H1 (cell line): ENCODE measurements around the gene EOGT. TPM values are rescaled to one million over a fixed set of nuclear protein-coding genes. Genes with fewer than 3 reads are reported as not detected.

Experiments used
- CTCF ChIA-PET: fragments of 300-600 bp; sonication (Branson Sonifier 250); formaldehyde crosslinking; loops from one replicate; lab custom pipeline; 2021; ENCODE audit not compliant: partially characterized antibody; lab: Charles Lee
- POLR2A ChIA-PET: fragments of 300-600 bp; sonication (Branson Sonifier 250); formaldehyde crosslinking; loops from one replicate; lab custom pipeline; 2021; ENCODE audit warnings: inconsistent platforms; ENCODE audit not compliant: partially characterized antibody; lab: Charles Lee
- DNase-seq, 2 experiments: peaks; one replicate each; pipeline versions ENCODE4 v3.0.0 to v3.0.0-alpha.2; 2010 to 2022; ENCODE audit warnings: low spot score in 2 of 2, low read depth in 1 of 2, mixed read lengths in 1 of 2
- FAIRE-seq: peaks from 2 replicates; lab custom pipeline; 2011; peaks lifted over from hg19 to GRCh38; lab: Jason Lieb, UNC
- H2AFZ ChIP-seq: 2 replicates; pipeline ENCODE4 v1.8.1; 2012; ENCODE audit warnings: low read length, inconsistent platforms
- H2AK5ac ChIP-seq: 2 replicates; pipeline ENCODE4 v1.6.1; 2013; ENCODE audit warnings: low read depth, low read length
- H2BK120ac ChIP-seq: replicated peaks from 2 replicates; pipeline ENCODE3; 2013; ENCODE audit warnings: low read depth, low read length, inconsistent platforms
- H2BK12ac ChIP-seq: 2 replicates; pipeline ENCODE4 v1.6.1; 2013; ENCODE audit warnings: low read depth, low read length
- H2BK15ac ChIP-seq: 2 replicates; pipeline ENCODE4 v1.6.1; 2013; ENCODE audit warnings: low read length
- H2BK20ac ChIP-seq: 2 replicates; pipeline ENCODE4 v1.6.1; 2013; ENCODE audit warnings: low read length
- H2BK5ac ChIP-seq: 2 replicates; pipeline ENCODE4 v1.6.1; 2013; ENCODE audit warnings: low read depth, low read length
- H3K14ac ChIP-seq: 2 replicates; pipeline ENCODE4 v1.6.1; 2013; ENCODE audit warnings: inconsistent platforms; ENCODE audit not compliant: insufficient read length
- H3K18ac ChIP-seq: 2 replicates; pipeline ENCODE4 v1.6.1; 2013; ENCODE audit warnings: low read length; ENCODE audit errors: extremely low read depth
- H3K23ac ChIP-seq: 2 replicates; pipeline ENCODE4 v1.6.1; 2013; ENCODE audit warnings: inconsistent platforms; ENCODE audit not compliant: insufficient read length
- H3K23me2 ChIP-seq: 2 replicates; pipeline ENCODE4 v1.6.1; 2013; ENCODE audit warnings: low read depth, low read length
- H3K27ac ChIP-seq: 2 replicates; pipeline ENCODE4 v1.6.1; 2011; ENCODE audit warnings: low read depth, low read length, inconsistent platforms
- H3K27me3 ChIP-seq, 4 experiments: replicated peaks in 1 of 4; 1 replicate in 1 of 4; 2 replicates in 3 of 4; pipeline versions ENCODE4 v1.6.1 to v1.8.1; 2011 to 2013; ENCODE audit warnings: low read length in 3 of 4, mild to moderate bottlenecking in 3 of 4, inconsistent platforms in 2 of 4, mixed read lengths in 2 of 4, moderate library complexity in 1 of 4; ENCODE audit not compliant: control insufficient read depth in 3 of 4, insufficient read depth in 3 of 4; ENCODE audit errors: extremely low read depth in 1 of 4
- H3K36me3 ChIP-seq, 4 experiments: 2 replicates each; pipeline versions ENCODE4 v1.6.1 to v1.8.1; 2011 to 2013; ENCODE audit warnings: mild to moderate bottlenecking in 4 of 4, low read length in 3 of 4, moderate library complexity in 2 of 4, control low read depth in 1 of 4, inconsistent platforms in 1 of 4; ENCODE audit not compliant: insufficient read depth in 4 of 4, control insufficient read depth in 2 of 4
- H3K4ac ChIP-seq: replicated peaks from 2 replicates; pipeline ENCODE3; 2013; ENCODE audit warnings: low read length, low read depth, mixed read lengths, inconsistent platforms; ENCODE audit not compliant: insufficient read length
- H3K4me1 ChIP-seq, 4 experiments: replicated peaks in 1 of 4; 1 replicate in 1 of 4; 2 replicates in 3 of 4; pipeline versions ENCODE4 v1.6.1 to v1.8.1; 2011 to 2013; ENCODE audit warnings: low read length in 3 of 4, inconsistent platforms in 2 of 4, mixed read lengths in 1 of 4; ENCODE audit not compliant: insufficient read depth in 4 of 4, control insufficient read depth in 3 of 4
- H3K4me2 ChIP-seq, 2 experiments: 2 replicates each; pipeline versions ENCODE4 v1.6.1 to v1.8.1; 2011 to 2013; ENCODE audit warnings: low read depth in 2 of 2, low read length in 2 of 2, control low read depth in 1 of 2, inconsistent platforms in 1 of 2, mild to moderate bottlenecking in 1 of 2; ENCODE audit not compliant: insufficient read depth in 1 of 2
- H3K4me3 ChIP-seq, 4 experiments: fragments of 200-600, 300-600 bp in 1 of 4; sonication (generic), shearing (Covaris generic), sonication (Bioruptor Twin) in 1 of 4; 2 replicates each; pipeline versions ENCODE4 v1.5.1 to v1.8.1; 2011 to 2016; ENCODE audit warnings: low read length in 4 of 4, low read depth in 3 of 4, control low read depth in 2 of 4, inconsistent platforms in 2 of 4, mild to moderate bottlenecking in 2 of 4, mixed read lengths in 1 of 4, moderate library complexity in 1 of 4; ENCODE audit not compliant: insufficient read depth in 2 of 4; ENCODE audit errors: extremely low read depth in 1 of 4
- H3K56ac ChIP-seq: replicated peaks from 2 replicates; pipeline ENCODE3; 2013; ENCODE audit warnings: low read depth, mild to moderate bottlenecking, mixed read lengths, low read length, inconsistent platforms; ENCODE audit not compliant: insufficient read length
- H3K79me1 ChIP-seq: 2 replicates; pipeline ENCODE4 v1.6.1; 2013; ENCODE audit warnings: low read depth, low read length, control low read depth
- H3K79me2 ChIP-seq, 2 experiments: 2 replicates each; pipeline versions ENCODE4 v1.6.1 to v1.8.1; 2012 to 2013; ENCODE audit warnings: low read length in 2 of 2, mild to moderate bottlenecking in 2 of 2, inconsistent platforms in 1 of 2; ENCODE audit not compliant: insufficient read depth in 2 of 2, control insufficient read depth in 1 of 2
- H3K9ac ChIP-seq, 4 experiments: replicated peaks in 1 of 4; 1 replicate in 1 of 4; 2 replicates in 3 of 4; pipeline versions ENCODE4 v1.6.1 to v1.8.1; 2011 to 2013; ENCODE audit warnings: low read depth in 3 of 4, low read length in 3 of 4, control low read depth in 2 of 4, mild to moderate bottlenecking in 2 of 4, moderate library complexity in 2 of 4, inconsistent platforms in 1 of 4; ENCODE audit errors: extremely low read depth in 1 of 4
- H3K9me3 ChIP-seq, 2 experiments: 2 replicates each; pipeline versions ENCODE4 v1.6.1 to v1.8.1; 2012 to 2013; ENCODE audit warnings: mild to moderate bottlenecking in 2 of 2, moderate library complexity in 2 of 2, control low read depth in 1 of 2, inconsistent platforms in 1 of 2, low read depth in 1 of 2, low read length in 1 of 2, mixed read lengths in 1 of 2; ENCODE audit not compliant: insufficient read depth in 2 of 2
- H4K20me1 ChIP-seq, 2 experiments: replicated peaks in 1 of 2; 2 replicates each; pipeline versions ENCODE3 to v1.8.1; 2011 to 2013; ENCODE audit warnings: inconsistent platforms in 2 of 2, low read length in 2 of 2, mild to moderate bottlenecking in 1 of 2; ENCODE audit not compliant: insufficient read depth in 2 of 2, control insufficient read depth in 1 of 2
- H4K5ac ChIP-seq: 2 replicates; pipeline ENCODE4 v1.6.1; 2013; ENCODE audit warnings: low read length, low read depth, mixed read lengths, inconsistent platforms; ENCODE audit not compliant: insufficient read length
- H4K8ac ChIP-seq: 2 replicates; pipeline ENCODE4 v1.8.0; 2013; ENCODE audit warnings: mild to moderate bottlenecking, moderate library complexity, low read length, inconsistent platforms; ENCODE audit not compliant: insufficient read depth; ENCODE audit errors: extremely low read depth
- H4K91ac ChIP-seq: replicated peaks from 2 replicates; pipeline ENCODE3; 2013; ENCODE audit warnings: low read length, mixed read lengths, inconsistent platforms; ENCODE audit not compliant: insufficient read length
- BCL11A ChIP-seq, 2 experiments: IDR thresholded peaks; one replicate each; pipeline ENCODE4 v1.6.1; 2011; ENCODE audit warnings: low read depth in 2 of 2, low read length in 2 of 2, mild to moderate bottlenecking in 2 of 2
- CBX8 ChIP-seq: fragments of 300-800, 300-1000 bp; sonication (generic); IDR thresholded peaks from 2 replicates; pipeline ENCODE4 v1.7.1; 2016; ENCODE audit warnings: low read depth, low read length, borderline replicate concordance
- FOSL1 ChIP-seq: IDR thresholded peaks from 2 replicates; pipeline ENCODE4 v1.6.1; 2011; ENCODE audit warnings: mild to moderate bottlenecking, low read depth, low read length, moderate library complexity; ENCODE audit not compliant: insufficient read depth
- GABPA ChIP-seq: IDR thresholded peaks from 2 replicates; pipeline ENCODE4 v1.6.1; 2011; ENCODE audit warnings: mild to moderate bottlenecking, low read length, moderate library complexity, borderline replicate concordance; ENCODE audit not compliant: insufficient read depth
- JUN ChIP-seq: IDR thresholded peaks from 2 replicates; pipeline ENCODE4 v1.6.1; 2011; ENCODE audit warnings: low read depth, mild to moderate bottlenecking, improper control_type of control experiment, low read length
- NANOG ChIP-seq: IDR thresholded peaks from 2 replicates; pipeline ENCODE4 v1.6.1; 2011; ENCODE audit warnings: low read length, low read depth, mild to moderate bottlenecking, inconsistent platforms; ENCODE audit not compliant: insufficient read depth, poor library complexity, severe bottlenecking
- POU5F1 ChIP-seq: IDR thresholded peaks from 2 replicates; pipeline ENCODE4 v1.6.1; 2011; ENCODE audit warnings: low read depth, mild to moderate bottlenecking, low read length, moderate library complexity
- SP2 ChIP-seq: IDR thresholded peaks from 2 replicates; pipeline ENCODE4 v1.6.1; 2012; ENCODE audit warnings: mild to moderate bottlenecking, low read length, inconsistent platforms
- TCF12 ChIP-seq: IDR thresholded peaks from 2 replicates; pipeline ENCODE4 v1.6.1; 2011; ENCODE audit warnings: low read depth, mild to moderate bottlenecking, low read length
- WGBS, 2 experiments: shearing (Covaris generic) in 1 of 2; methylation state at CpG; one replicate each; pipeline versions ENCODE4 v1.1.6 to v1.1.7; 2013 to 2015; ENCODE audit warnings: low lambda C conversion rate in 2 of 2, mixed read lengths in 2 of 2, inconsistent platforms in 1 of 2, low coverage in 1 of 2, missing lambda C conversion rate in 1 of 2; ENCODE audit not compliant: insufficient replicate concordance in 2 of 2, insufficient coverage in 1 of 2, insufficient read length in 1 of 2; ENCODE audit errors: extremely low coverage in 1 of 2, missing lambda C conversion rate in 1 of 2; 5-methylcytosine and 5-hydroxymethylcytosine counted together
- polyA plus RNA-seq, 7 experiments: library from polyadenylated mRNA; depleted of rRNA in 3 of 7; stranded (reverse) in 5 of 7; unstranded in 2 of 7; fragments of >200 nt in 5 of 7; fragments of 200-250 nt in 2 of 7; gene quantifications; 1 replicate in 5 of 7; 2 replicates in 1 of 7; 4 replicates in 1 of 7; pipeline versions ENCODE4 v1.2.1 to v1.2.3, GENCODE V29; 2011 to 2013; ENCODE audit warnings: missing spikeins in 2 of 7, mixed read lengths in 2 of 7
- total RNA-seq: library from RNA; stranded (reverse); fragmentation: NEBNext Ultra II Directional; extraction: Animal tissue kit (Norgen Biotek cat#: 25700); gene quantifications from 2 replicates; pipeline ENCODE4 v1.2.1, GENCODE V29; 2021
- TF ChIP-seq, protein P1 (sequence below): IDR thresholded peaks from 2 replicates; pipeline ENCODE4 v1.6.1; 2011; ENCODE audit warnings: low read depth, mild to moderate bottlenecking, low read length; ENCODE audit not compliant: insufficient read depth

Gene EOGT
- total and polyA plus RNA-seq, 2 of the 8 experiments (the other 6 are each of a cell fraction or from before 2014, with no cell fraction given): 6.7 to 20.7 TPM

DNA sequence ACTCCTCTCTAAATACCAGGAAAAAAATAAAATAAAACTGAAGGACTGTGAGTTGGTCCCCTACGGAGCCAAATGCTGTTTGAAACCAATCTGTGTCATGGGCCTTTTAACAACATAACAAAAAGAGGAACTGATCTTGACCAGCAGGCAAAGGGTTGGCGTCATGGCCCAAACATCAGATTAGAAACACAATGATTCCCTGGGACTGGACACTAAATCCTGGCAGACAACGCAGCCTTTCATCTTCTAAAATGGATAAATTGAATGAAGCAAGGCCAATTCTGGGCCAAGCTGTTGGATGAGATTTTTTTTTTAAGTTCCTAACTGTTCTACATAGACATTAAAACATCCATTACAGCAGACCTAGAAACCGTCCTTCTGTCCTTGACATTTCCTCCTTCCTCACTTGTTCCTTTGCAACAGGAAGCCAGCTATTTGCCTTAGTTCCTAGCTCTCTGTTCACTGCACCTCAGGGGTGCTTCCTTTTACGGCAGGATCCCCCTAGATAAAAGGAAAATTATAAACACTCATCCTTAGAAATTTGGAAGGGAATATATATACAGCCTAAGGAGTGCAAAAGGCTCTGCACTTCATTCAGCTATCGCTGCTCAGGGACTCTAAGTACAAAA is 59.6 kb downstream of the EOGT start:
- DNase-seq: no peak
- POLR2A ChIA-PET: interaction anchor here (1.0 kb wide), 1 partner anchor 55 kb away, joined by 3 read pairs; no protein-coding TSS in a partner anchor
- no peak overlapping the region for H2BK20ac ChIP-seq
- TF ChIP-seq FOSL1: no peak
- TF ChIP-seq, protein P1, sequence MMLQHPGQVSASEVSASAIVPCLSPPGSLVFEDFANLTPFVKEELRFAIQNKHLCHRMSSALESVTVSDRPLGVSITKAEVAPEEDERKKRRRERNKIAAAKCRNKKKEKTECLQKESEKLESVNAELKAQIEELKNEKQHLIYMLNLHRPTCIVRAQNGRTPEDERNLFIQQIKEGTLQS: no peak
- TF ChIP-seq CBX8: no peak
- TF ChIP-seq TCF12: no peak
- no peak for TF ChIP-seq GABPA
- TF ChIP-seq JUN: no peak
- no peak for TF ChIP-seq SP2
- no peak for TF ChIP-seq NANOG
- no peak for TF ChIP-seq BCL11A (IDR thresholded peaks at IDR 0.05; ENCODE audit: low read depth in 2 of 2, low read length in 2 of 2)
- TF ChIP-seq POU5F1: no peak
- H3K18ac ChIP-seq: no peak overlapping the region
- no peak overlapping the region for H4K8ac ChIP-seq
- H3K9ac ChIP-seq: no peak overlapping the region
- H3K4me1 ChIP-seq: peaks cover 0 to 4% (median 1%) of the 10 kb centered on the region in 4 experiments; a peak in 3 of 7 replicates
- H4K91ac ChIP-seq: no peak overlapping the region
- CTCF ChIA-PET: interaction anchor here (0.6 to 2.2 kb wide), 6 partner anchors 9 to 901 kb away, joined by 3 to 7 read pairs (median 5); partner anchors contain the start of gene TAFA4
- H3K56ac ChIP-seq: no peak overlapping the region
- no peak overlapping the region for H3K27ac ChIP-seq
- H3K36me3 ChIP-seq: no peaks in the 10 kb centered on the region
- H3K14ac ChIP-seq: no peak overlapping the region
- no peak for FAIRE-seq
- 0 out of 2 replicates have a peak overlapping the region, but pooled peaks have one; percentile 36 for H2AFZ ChIP-seq
- no peak overlapping the region for H4K5ac ChIP-seq
- H4K20me1 ChIP-seq: no peaks in the 10 kb centered on the region
- no peak overlapping the region for H2BK15ac ChIP-seq
- H3K4me2 ChIP-seq: no peak overlapping the region
- H3K79me1 ChIP-seq: no peaks in the 10 kb centered on the region
- H3K23me2 ChIP-seq: no peaks in the 10 kb centered on the region
- H3K23ac ChIP-seq: no peak overlapping the region
- no peak overlapping the region for H2BK12ac ChIP-seq
- H2AK5ac ChIP-seq: no peak overlapping the region
- H3K9me3 ChIP-seq: no peaks in the 10 kb centered on the region
- no peaks in the 10 kb centered on the region for H3K27me3 ChIP-seq
- H2BK120ac ChIP-seq: no peak overlapping the region
- no peak overlapping the region for H3K4ac ChIP-seq
- no peaks in the 10 kb centered on the region for H3K79me2 ChIP-seq
- H3K4me3 ChIP-seq: no peak overlapping the region
- 80% methylated on average over 6 of the region's 6 CpGs; no CpG with 5 or more reads in 1 of the 2 experiments for WGBS, 2 experiments
- no peak overlapping the region for H2BK5ac ChIP-seq
